ENCODE results near the gene ATG5. TPM values are rescaled to one million over a fixed set of nuclear protein-coding genes. Genes with fewer than 3 reads are reported as not detected.

Gene ATG5
- total RNA-seq, 2 experiments from 2014 or later: 31.2 to 32.4 TPM

GRCh38 chr6:106184629-106185028 lies 140.9 kb downstream of the ATG5 start:
- intact Hi-C loops (cut with micrococcal nuclease): no loop called here
- H3K4me1 Mint-ChIP-seq (ENCODE audit: low read depth): peaks cover 68% of the 10 kb centered on the region
- TF ChIP-seq CTCF (IDR thresholded peaks at IDR 0.05): no peak
- peak overlapping the region; percentile 91 for H3K27ac Mint-ChIP-seq
- no peaks in the 10 kb centered on the region for H3K9me3 Mint-ChIP-seq
- ChIA-PET CTCF (interaction anchor here (0.6 to 1.3 kb wide), 4 partner anchors 21 to 99 kb away, joined by 3 to 5 read pairs (median 4); partner anchors contain the start of gene PRDM1), POLR2A (interaction anchor here (0.8 to 5.2 kb wide), 4 partner anchors 12 to 86 kb away, joined by 3 to 44 read pairs (median 5); no protein-coding TSS in a partner anchor)
- no peak for ATAC-seq
- H3K4me3 Mint-ChIP-seq: peak overlapping the region; percentile 20
- peaks cover 19% of the 10 kb centered on the region for H3K36me3 Mint-ChIP-seq (ENCODE audit: low read depth)
- H3K27me3 Mint-ChIP-seq: no peaks in the 10 kb centered on the region
- no peak for DNase-seq

GRCh38 chr6:106183430-106183829 lies 142.1 kb downstream of the ATG5 start:
- ATAC-seq (no peak), DNase-seq (no peak)
- H3K27ac Mint-ChIP-seq: peak overlapping the region; percentile 51
- intact Hi-C loops (cut with micrococcal nuclease): no loop called here
- H3K4me3 Mint-ChIP-seq: no peak overlapping the region
- ChIA-PET CTCF (interaction anchor here (0.7 to 2.2 kb wide), 6 partner anchors 11 to 94 kb away, joined by 3 to 10 read pairs (median 4); no protein-coding TSS in a partner anchor), POLR2A (interaction anchor here (1.2 to 2.4 kb wide), 4 partner anchors 15 to 69 kb away, joined by 5 to 16 read pairs (median 8); no protein-coding TSS in a partner anchor)
- no peaks in the 10 kb centered on the region for H3K27me3 Mint-ChIP-seq
- no peaks in the 10 kb centered on the region for H3K9me3 Mint-ChIP-seq
- peaks cover 58% of the 10 kb centered on the region for H3K4me1 Mint-ChIP-seq (ENCODE audit: low read depth)
- no peak for TF ChIP-seq CTCF (IDR thresholded peaks at IDR 0.05)
- H3K36me3 Mint-ChIP-seq (ENCODE audit: low read depth): peaks cover 19% of the 10 kb centered on the region

- peak; percentile 52 for DNase-seq
- peak; percentile 45 for ATAC-seq
- Mint-ChIP-seq H3K4me1 (ENCODE audit: low read depth) (peaks cover 55% of the 10 kb centered on the region), H3K9me3 (no peaks in the 10 kb centered on the region), H3K4me3 (no peak overlapping the region), H3K27me3 (peaks cover 2% of the 10 kb centered on the region), H3K27ac (peak overlapping the region; percentile 8), H3K36me3 (ENCODE audit: low read depth) (peaks cover 18% of the 10 kb centered on the region)
- intact Hi-C loops (cut with micrococcal nuclease): no loop called here
- no peak for TF ChIP-seq CTCF (IDR thresholded peaks at IDR 0.05)
- ChIA-PET POLR2A (interaction anchor here (1.1 to 2.4 kb wide), 5 partner anchors 15 to 71 kb away, joined by 3 to 16 read pairs (median 8); no protein-coding TSS in a partner anchor), CTCF (interaction anchor here (0.7 to 2.8 kb wide), 6 partner anchors 10 to 96 kb away, joined by 4 to 13 read pairs (median 4); partner anchors contain the start of gene PRDM1)
Measured at GRCh38 chr6:106182455-106182854, 143.1 kb downstream of the ATG5 start.

- intact Hi-C loops (cut with micrococcal nuclease): no loop called here
- Mint-ChIP-seq H3K9me3 (no peaks in the 10 kb centered on the region), H3K36me3 (ENCODE audit: low read depth) (peaks cover 16% of the 10 kb centered on the region), H3K4me3 (no peak overlapping the region), H3K27ac (peak overlapping the region; percentile 8), H3K27me3 (peaks cover 2% of the 10 kb centered on the region), H3K4me1 (ENCODE audit: low read depth) (peaks cover 53% of the 10 kb centered on the region)
- DNase-seq (no peak), ATAC-seq (peak; percentile 40)
- ChIA-PET POLR2A (interaction anchor here (0.8 to 2.4 kb wide), 6 partner anchors 10 to 70 kb away, joined by 3 to 16 read pairs (median 6); no protein-coding TSS in a partner anchor), CTCF (interaction anchor here (0.8 to 2.8 kb wide), 7 partner anchors 9 to 95 kb away, joined by 3 to 13 read pairs (median 4); partner anchors contain the start of gene PRDM1)
- TF ChIP-seq CTCF (IDR thresholded peaks at IDR 0.05): no peak
Measured at GRCh38 chr6:106181664-106182418, 143.7 kb downstream of the ATG5 start.

Measured in activated CD8-positive, alpha-beta T cell treated with anti-CD3 and anti-CD28 coated beads for 36 hours (primary cell).